ENCODE results near the gene ZNF334. TPM values are rescaled to one million over a fixed set of nuclear protein-coding genes. Genes with fewer than 3 reads are reported as not detected.

ZNF334 gene
- total RNA-seq, 2 donors from 2014 or later = 1.3 to 1.6 TPM

- TF ChIP-seq CTCF (IDR thresholded peaks at IDR 0.05) = no peak
- intact Hi-C loops (cut with DNase I) = no loop called here
- Histone ChIP-seq H3K4me3 (no peak overlapping the region), H3K9ac (ENCODE audit: low read depth in 2 of 2, low read length in 2 of 2) (no peak overlapping the region), H3K27me3 (no peaks in the 10 kb centered on the region), H3K36me3 (no peaks in the 10 kb centered on the region), H3K9me3 (peaks cover 3% of the 10 kb centered on the region), H3K4me1 (no peaks in the 10 kb centered on the region), H3K27ac (no peak overlapping the region)
- DNase-seq = no peak
Observed at GRCh38 chr20:46501337-46501942, 11.9 kb downstream of the ZNF334 start.

- H3K4me3 ChIP-seq = no peak overlapping the region
Observed at GRCh38 chr20:46494077-46494476, 19.3 kb downstream of the ZNF334 start.

GRCh38 chr20:46491354-46491753 lies 22.0 kb downstream of the ZNF334 start:
- Histone ChIP-seq H3K9me3 (no peaks in the 10 kb centered on the region), H3K36me3 (no peaks in the 10 kb centered on the region), H3K9ac (ENCODE audit: low read depth in 2 of 2, low read length in 2 of 2) (no peak overlapping the region), H3K27ac (no peak overlapping the region), H3K4me3 (no peak overlapping the region), H3K4me1 (no peaks in the 10 kb centered on the region), H3K27me3 (no peaks in the 10 kb centered on the region)
- no peak for TF ChIP-seq CTCF (IDR thresholded peaks at IDR 0.05)
- DNase-seq = no peak
- intact Hi-C loops (cut with DNase I) = no loop called here

More at GRCh38 chr20:46494077-46494476, 19.3 kb downstream of the ZNF334 start:
- no peaks in the 10 kb centered on the region for H3K36me3 ChIP-seq
- TF ChIP-seq CTCF (IDR thresholded peaks at IDR 0.05) = no peak
- no peaks in the 10 kb centered on the region for H3K9me3 ChIP-seq
- no peaks in the 10 kb centered on the region for H3K4me1 ChIP-seq
- H3K27ac ChIP-seq = no peak overlapping the region
- no peak for DNase-seq
- no peaks in the 10 kb centered on the region for H3K27me3 ChIP-seq
- no peak overlapping the region for H3K9ac ChIP-seq (ENCODE audit: low read depth in 2 of 2, low read length in 2 of 2)
- intact Hi-C loops (cut with DNase I) = no loop called here

- DNase-seq = no peak
- Histone ChIP-seq H3K27ac (no peak overlapping the region), H3K4me1 (no peaks in the 10 kb centered on the region), H3K9me3 (no peaks in the 10 kb centered on the region), H3K9ac (ENCODE audit: low read depth in 2 of 2, low read length in 2 of 2) (no peak overlapping the region), H3K27me3 (no peaks in the 10 kb centered on the region), H3K4me3 (no peak overlapping the region), H3K36me3 (no peaks in the 10 kb centered on the region)
- TF ChIP-seq CTCF (IDR thresholded peaks at IDR 0.05) = no peak
- intact Hi-C loops (cut with DNase I) = no loop called here
Observed at GRCh38 chr20:46488451-46488850, 24.9 kb downstream of the ZNF334 start.

- no peak for TF ChIP-seq CTCF (IDR thresholded peaks at IDR 0.05)
- no peaks in the 10 kb centered on the region for H3K27me3 ChIP-seq
- no peaks in the 10 kb centered on the region for H3K9me3 ChIP-seq
- intact Hi-C loops (cut with DNase I) = no loop called here
- no peak overlapping the region for H3K4me3 ChIP-seq
- no peaks in the 10 kb centered on the region for H3K36me3 ChIP-seq
- no peak overlapping the region for H3K27ac ChIP-seq
- no peaks in the 10 kb centered on the region for H3K4me1 ChIP-seq
- no peak for DNase-seq
- no peak overlapping the region for H3K9ac ChIP-seq (ENCODE audit: low read depth in 2 of 2, low read length in 2 of 2)
Observed at GRCh38 chr20:46487628-46488027, 25.7 kb downstream of the ZNF334 start.
